ENCODE data around the gene DNAH6.

DNAH6 gene

DNA sequence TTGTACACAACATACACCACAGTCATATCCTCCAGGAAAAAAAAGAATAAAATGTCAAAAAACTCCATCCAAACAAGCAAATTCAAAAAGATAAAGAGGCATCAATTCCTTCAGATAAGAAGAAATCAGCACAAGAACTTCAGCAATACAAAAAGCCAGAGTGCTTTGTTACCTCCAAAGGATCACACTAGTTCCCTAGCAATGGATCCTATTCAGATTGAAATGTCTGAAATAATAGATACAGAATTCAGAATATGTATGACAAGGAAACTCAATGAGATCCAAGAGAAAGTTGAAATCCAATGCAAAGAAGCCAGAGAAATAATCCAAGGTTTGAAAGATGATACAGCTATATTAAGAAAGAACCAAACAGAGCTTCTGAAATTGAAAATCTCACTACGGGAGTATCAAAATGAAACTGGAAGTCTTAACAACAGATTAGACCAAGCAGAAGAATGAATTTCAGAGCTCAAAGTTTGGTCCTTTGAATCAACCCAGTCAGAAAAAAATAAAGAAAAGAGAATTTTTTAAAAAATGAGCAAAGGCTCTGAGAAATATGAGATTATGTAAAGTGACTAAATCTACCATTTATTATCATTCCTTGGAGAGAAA lies 284.0 kb downstream of the DNAH6 start:
- DNase-seq = no peak

DNA sequence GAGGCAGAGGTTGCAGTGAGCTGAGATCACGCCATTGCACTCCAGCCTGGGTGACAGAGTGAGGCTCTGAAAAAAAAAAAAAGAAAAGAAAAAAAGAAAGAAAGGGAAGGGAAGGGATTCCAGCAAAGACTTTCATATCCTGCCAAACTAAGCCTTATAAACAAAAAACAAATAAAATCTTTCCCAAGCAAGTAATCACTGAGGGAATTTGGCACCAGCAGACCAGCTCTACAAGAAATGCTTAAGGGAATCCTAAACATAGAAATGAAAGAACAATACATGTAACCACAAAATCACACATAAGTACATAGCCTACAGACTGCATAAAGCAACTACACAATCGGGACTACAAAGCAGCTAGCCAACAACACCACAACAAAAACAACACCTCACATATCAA lies 285.5 kb downstream of the DNAH6 start:
- DNase-seq = no peak

DNA sequence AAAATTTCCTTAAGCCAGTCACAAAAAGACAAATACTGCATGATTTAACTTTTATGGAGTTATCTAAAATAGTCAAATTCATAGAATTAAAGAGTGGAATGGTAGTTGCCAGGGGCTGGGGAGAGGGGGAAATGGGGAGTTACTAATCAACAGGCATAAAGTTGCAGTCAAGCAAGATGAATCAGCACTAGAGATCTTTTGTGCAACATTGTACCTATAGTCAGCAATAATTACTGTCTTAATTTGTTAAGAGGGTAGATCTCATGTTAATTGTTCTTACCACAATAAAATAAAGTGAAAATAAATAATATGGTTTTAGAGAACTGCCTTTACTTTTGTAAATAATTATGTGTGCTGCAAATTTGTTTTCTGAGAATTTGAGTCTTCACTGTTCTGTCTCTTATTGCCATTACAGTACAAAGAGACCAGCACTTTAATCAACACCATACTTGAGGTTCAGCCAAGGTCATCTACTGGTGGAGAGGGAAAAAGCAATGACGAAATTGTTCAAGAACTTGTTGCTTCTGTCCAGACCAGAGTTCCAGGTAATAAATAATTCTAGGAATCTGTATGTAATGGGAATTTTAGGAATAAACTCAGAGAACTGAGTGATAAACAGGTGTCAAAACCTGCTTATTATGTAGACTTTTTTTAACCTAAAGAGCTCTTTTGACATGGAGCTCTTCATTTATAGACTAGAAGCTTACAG lies 289.1 kb downstream of the DNAH6 start:
- no peak for DNase-seq

DNA sequence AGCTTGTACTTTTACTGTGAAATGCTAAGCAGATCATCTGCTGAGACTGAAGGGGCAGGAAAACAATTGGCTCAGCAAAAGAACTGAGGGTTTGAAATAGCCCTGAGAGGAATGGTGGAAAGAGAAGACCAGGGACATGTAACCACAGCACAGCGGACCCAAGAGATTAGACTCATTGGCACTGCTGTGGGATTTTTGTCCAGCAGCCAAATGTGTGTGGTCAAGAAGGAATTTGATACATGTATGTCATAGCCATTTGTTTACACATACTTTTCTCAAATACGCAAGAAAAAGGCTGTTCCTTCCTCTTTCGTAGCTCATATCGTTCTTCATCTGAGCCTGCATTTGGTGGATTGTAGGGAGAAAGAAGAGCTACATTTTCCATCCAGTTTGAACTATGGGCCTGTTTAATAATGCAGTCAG lies 290.8 kb downstream of the DNAH6 start:
- DNase-seq = no peak

DNA sequence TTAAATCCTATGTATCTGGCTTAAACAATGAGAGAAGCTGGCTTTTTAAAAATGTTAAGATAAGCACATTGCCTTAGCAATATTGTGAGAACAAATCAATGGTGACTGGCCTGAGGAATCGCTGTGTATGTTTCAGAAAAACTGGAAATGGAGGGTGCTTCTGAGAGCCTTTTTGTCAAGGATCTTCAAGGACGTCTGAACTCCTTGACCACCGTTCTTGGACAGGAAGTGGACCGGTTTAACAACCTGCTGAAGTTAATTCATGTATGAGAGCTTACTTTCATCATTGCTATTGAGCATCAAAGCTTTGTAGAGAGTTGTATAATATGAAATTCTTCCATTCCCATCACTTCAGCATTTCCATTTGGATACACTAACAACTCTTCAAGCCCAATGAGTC lies 292.0 kb downstream of the DNAH6 start:
- no peak for DNase-seq

DNA sequence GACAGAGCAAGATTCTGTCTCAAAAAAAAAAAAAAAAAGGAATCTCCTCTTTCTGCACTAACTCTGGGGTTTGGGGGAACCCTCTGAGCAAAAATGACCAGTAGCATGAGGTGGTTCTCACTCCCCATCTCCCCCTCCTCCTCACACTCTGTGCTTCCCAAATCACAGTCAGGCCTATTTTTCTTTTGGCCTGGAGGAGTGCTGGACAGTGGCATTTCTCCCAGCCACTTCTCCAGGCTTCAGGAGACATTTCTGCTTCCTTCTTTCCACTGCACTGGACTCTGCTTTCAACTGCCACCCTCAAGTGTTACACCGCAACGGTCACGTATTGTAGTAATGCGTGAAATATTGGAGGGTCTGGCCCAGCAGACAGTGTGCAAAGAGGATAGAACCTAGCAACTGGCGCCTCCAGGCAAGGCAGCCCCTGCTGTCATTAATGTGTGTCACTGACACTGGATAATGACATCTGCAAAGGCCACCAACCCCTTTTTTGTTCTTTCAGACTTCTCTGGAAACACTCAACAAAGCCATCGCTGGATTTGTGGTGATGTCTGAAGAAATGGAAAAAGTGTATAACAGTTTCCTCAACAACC lies 295.6 kb downstream of the DNAH6 start:
- DNase-seq = no peak

DNA sequence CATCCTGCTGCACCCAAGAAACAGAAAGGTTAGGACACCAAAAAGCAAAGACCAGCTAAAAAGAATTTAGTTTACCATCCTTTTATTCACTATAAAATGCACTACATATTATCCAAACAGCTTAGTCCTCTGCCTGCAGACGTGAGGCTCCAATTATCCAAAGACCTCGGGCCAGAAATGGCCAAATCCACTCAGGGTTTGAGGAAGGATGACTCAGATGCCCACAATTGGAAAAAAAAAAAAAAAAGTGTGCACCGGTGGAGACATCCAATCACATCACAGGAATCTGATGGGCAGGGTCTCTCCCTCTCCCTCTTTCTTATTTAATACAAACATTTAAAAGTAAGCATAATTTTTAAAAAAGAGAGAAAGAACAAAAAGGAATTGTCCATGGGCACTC lies 298.8 kb downstream of the DNAH6 start:
- no peak for DNase-seq

DNA sequence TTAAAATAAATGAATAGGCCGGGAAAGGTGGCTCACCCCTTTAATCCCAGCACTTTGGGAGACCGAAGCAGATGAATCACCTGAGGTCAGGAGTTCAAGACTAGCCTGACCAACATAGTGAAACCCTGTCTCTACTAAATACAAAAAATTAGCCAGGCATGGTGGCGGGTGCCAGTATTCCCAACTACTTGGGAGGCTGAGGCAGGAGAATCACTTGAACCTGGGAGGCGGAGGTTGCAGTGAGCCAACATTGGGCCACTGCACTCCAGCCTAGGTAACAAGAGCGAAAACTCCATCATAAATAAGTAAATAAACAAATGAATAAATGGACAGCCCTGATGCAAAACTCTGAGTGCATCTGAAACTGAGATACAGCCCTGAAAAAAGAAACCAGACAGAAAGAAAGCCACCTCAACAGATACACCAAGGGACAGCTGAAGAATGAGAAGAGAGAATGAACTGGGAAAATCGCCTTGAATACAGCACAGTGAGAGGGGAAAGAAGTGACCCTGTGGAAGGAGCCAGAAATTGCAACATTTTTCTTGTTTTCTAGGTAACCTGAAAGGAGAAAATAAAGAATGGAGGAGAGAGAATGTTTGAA lies 300.2 kb downstream of the DNAH6 start:
- no peak for DNase-seq

DNA sequence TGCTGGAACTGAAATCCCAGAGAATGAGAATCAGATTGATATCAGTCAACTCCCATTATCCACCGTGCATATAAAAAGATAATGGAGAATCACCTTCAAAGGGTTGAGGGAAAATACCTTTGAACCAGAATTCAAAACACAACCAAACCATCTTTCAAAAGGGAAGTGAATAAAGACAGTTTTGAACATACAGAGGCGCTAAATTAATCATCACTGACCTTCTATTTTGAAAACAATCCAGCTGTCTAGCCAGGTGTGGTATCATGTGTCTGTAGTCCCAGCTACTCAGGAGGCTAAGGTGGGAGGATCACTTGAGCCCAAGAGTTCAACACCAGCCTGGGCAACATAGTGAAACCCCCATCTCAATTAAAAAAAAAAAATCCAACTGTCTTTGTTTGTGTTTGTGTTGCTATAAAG lies 300.9 kb downstream of the DNAH6 start:
- DNase-seq = no peak

DNA sequence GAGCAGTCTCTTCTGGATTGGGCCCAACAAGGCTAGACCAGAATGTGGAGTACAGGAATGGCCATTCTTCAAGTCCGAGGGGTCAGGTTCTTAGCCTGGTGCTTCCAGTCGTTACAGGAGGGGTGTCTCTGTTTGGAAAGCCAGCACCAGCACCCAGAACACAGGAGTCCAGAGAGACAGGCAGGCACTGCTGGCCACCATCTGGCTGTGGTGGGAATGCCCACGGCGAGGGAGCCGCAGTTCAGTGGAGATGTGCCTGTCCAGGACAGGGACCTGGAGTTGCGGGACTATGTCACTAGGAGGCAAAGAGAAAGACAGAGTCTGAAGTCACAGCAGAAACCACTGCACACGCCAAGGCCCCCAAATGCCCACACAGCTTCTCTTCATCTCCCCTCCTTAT lies 305.5 kb downstream of the DNAH6 start:
- DNase-seq = no peak

DNA sequence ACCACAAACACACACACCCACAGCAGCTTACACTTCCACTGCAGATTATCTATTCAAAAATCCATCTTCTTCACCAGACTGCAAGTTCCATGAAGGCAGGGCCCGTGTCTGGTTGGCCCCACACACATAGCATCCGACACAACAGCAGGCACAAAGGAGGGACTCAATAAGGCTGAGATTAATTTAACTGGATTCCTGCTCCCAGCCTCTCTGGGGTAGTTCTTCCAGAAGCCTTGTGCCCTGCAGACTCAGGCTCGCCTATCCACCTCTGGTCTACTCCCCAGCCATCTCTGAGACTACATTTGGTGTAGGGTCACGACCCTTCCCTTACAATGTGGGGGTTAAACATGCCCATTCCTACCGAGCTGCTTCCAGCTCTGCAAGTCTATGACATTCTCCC lies 306.9 kb downstream of the DNAH6 start:
- no peak for DNase-seq

DNA sequence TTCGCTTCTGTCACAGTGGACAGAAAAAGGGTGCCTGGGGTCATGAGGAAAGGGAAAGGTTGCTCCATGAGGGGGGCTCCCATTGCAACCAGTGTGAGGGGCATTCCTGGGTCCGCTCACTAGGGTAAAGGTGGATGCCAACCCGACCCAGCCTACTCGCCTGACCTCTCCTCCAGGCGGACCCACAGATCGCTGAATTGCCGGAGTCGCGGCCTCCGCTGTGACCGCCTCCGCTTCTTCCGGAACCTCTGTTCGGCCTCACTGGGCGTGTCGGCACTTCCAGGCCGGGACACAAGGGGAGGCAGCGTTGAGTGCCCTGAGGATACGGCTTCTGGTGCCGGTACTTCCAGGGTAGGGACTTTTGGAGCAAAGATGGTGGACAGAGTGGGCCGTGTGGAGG lies 307.5 kb downstream of the DNAH6 start:
- no peak for DNase-seq

DNA sequence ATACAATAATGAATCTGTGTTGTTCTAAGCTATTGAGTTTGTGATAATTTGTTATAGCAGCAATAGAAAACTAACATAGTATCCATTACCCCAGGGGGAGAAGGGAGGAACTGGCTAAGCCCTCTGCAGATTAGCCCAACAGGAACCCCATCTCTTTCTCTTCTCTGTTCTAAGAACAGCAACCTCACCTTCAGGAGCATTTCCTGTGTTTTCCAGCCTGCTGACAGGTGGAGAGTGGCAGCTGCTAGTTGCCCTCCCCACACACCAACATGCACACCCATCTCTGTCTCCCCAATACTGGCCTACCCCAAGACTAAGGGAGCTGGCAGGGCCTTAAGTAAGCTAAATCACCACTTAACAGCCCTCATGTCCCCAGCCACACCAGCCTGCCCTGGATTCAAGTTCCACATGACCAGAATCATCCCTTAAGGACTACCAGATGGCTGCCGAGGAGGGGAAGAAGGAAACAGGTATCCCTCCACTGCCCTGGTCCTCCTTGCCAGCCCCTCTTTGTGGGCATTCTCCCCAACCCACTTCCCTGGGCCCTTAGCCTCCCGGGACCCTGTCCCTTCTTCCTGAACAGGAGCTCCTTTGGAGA lies 311.8 kb downstream of the DNAH6 start:
- no peak for DNase-seq

DNA sequence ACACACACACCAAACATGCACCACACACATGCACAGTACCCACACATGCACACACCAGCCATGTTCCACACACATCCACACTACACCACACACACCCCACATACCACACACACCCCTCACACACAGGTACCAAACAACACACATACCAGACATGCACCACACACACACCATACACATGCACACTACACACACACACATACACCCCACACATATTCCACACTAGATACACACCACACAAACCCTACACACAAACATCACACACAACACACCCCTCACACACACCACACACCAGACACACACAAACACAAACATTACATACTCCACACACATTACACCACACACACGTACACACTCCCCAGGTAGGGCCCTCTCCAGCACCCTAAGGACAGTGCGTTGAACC lies 313.4 kb downstream of the DNAH6 start:
- no peak for DNase-seq

DNA sequence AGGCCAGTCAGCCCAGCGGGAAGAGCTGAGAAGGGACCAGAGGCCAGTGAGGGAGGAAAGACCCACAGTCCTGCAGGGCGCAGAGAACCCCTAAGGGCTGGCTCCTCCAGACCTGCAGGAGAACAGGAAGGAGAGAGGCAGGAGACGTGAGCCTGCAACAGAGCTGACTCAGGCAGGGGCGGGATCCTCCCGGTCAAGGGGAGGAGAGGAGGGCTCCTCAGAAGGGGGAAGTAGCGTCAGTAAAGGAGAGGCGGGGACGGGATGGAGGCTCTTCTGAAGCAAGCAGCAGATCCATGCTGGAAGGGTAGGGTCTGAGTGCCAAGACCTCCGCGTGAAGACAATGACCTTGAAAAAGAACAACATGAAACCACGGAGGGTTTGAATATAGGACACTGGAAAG lies 313.8 kb downstream of the DNAH6 start:
- DNase-seq = no peak

DNA sequence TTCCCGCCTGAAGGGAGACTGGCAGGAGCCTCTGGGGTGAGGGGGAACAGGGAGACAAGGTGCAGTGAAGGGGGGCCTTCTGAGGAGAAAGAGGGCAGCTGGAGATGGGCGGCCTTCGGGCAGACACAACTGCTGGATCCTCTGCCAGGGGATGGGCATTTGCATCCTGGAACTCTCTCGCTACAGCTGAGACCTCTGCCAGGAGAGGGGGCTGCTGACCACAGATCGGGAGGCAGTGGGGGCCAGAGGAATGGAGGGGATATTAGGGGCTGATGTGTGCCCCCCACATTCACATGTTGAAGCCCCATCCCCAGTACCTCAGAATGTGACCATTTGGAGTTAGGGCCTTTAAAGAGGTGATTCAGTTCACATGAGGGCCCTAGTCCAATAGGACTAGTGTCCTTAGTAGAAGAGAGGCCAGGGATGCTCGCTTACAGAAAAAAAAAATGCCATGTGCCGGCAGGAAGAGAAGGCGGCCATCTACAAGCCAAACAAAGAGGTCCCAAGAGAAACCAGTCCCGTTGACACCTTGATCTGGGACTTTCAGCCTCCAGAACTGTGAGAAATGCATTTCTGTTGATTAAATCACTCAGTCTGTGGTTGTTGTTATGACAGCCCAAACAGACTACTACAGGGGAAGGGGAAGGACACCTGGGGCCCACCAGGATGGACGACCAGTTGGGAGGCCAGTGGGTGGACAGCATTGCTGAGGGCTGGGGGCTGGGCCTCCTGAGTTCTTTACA lies 314.6 kb downstream of the DNAH6 start:
- no peak for DNase-seq

DNA sequence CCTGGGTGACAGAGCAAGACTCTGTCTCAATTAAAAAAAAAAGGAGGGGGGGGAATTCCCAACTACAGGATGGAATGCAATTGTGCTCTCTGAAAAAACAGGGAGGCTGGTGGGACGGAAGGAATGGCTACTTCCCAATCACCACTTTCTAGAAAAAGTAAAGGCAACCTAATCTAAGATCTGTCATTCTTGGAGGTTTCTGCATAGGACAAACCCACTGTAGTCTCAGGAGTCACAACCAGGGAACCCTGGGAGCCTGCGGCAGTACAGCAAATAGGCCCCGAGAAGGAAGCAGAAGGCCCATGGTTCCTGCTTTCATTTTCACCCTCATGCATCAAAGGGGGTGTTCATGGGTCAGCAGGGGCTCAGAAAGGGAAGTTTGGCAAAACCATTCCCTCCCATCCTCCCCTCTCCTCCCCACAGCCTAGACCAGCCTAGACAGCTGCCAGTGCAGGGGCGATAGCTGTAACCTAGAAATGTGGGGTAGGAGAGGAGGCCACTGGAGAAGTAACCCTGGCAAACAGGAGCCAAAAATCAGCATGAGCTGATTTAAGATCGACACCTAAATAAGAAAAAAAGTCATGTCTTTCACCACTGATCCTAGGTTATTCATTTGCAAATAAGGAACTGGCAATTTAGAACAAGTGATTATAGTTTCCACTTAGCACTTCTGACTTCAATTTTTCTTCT lies 316.6 kb downstream of the DNAH6 start:
- DNase-seq = no peak

DNA sequence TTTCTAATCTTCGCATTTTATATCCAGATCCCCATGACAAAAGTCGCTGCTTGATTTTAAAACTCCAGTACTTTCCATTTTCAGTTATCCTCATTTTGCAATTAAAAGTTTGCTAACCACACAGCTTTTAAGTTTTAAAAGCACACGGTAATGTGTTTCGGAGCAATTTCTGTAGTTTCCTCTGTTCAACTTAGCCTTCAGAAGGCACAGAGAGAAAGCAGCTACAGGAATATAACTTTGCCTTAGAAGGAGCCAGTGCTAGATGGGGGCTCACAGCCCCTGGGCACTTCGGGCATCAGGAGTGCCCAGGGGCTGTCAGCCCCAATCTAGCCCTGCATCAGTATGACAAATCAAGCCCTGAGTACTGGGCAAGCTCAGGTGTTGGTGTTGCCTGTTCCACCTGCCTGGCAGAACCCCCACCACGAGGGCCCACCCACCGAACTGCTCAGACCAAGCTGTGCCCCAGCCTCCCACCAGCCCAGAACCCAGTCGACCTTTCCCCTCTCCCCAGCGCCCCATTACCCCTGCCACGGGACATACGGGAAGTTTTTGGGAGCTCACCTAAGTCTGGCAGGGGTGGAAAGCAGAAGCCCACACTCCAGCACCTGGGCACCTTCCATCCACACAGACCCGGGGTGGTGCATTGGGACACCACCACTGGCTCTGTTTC lies 317.3 kb downstream of the DNAH6 start:
- no peak for DNase-seq

DNA sequence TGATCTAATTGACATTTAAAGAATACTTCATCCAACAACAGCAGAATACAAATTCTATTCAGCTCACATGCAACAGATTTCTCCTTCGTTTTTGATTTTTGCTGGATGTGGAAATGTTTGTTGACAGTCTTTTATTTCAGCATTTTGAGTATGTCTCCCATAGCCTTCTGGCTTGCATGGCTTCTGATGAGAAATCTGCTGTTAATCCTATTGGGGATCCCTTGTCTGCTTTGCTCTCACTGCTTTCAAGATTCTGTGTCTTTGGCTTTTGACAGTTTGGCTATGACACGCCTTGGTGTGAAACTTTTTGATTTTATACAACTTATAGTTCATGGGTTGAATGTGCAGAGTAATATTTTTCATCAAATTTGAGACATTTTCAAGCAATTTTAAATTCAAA lies 319.9 kb downstream of the DNAH6 start:
- no peak for DNase-seq

DNA sequence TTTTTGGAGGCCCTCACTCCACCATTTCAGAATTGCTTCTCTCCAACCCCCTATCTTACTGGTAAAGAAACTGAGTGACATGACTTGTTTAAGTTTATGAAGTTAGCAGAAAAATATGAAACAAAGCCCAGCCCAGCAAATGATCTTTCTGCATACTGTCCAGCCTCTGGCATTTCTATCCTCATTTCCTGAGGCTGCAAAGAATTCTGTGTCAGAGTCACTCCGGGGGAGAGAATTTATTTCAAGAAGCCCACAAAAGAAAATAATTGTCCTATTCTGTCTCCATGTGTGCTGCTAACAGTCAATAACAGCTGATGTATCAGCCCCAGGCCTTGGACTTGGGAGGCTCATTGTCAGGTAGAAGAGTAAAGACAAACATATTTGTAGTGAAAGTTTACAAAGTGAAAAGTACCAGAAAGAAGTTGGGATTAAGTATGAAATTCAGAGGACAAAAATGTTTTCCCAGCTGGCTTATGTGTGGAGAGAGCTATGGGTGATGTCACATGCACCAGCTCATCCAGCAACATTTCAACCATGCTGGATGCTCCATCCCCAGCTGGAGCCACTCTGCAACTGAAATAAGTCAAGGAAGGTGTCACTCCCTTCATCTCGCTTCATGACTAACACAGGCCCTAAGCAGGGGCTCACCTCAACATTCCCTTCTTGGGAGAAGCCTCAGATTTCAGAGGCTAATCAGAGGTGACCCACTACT lies 322.3 kb downstream of the DNAH6 start:
- no peak for DNase-seq

DNA sequence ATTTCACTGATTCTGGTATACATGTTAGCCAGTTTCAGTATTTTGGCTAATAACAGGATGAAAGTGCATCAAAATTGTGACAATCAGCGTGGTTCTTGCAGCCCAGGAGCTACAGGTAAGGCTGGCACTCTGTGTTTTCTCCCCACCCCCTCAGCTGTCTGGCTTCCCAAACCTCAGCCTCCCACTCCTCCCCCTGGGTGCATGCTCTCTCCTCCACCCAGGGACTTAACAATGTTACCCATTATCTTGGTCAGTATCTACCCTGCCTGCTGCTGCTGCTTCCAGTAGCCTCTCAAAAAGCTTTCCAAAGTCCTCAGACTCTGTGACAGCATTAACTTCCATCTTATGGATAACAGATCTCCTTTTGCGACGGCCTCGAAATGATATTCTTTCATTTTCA lies 323.6 kb downstream of the DNAH6 start:
- no peak for DNase-seq

Data from right kidney (tissue), 1 donor.